DND-41 (cell line): Measurements from ENCODE around the gene TESMIN.

Experiments used
- ATAC-seq: fragments of 200-7000 bp; cut with Tn5 transposase; 3 replicates; pipeline ENCODE4 v1.9.1; 2021; ENCODE audit warnings: low read depth; ENCODE audit not compliant: insufficient read depth
- DNase-seq: peaks from one replicate; pipeline ENCODE4 v3.0.0-alpha.2; 2020
- H2AFZ ChIP-seq: 2 replicates; pipeline ENCODE4 v1.6.0; 2012; ENCODE audit warnings: low read depth, low read length
- H3K27ac ChIP-seq: 2 replicates; pipeline ENCODE4 v1.5.1; 2012; ENCODE audit warnings: low read length, inconsistent platforms
- H3K27me3 ChIP-seq: fragments of 200-600 bp; sonication (generic); 2 replicates; pipeline ENCODE4 v1.6.0; 2012; ENCODE audit warnings: low read length, mild to moderate bottlenecking, inconsistent platforms; ENCODE audit not compliant: insufficient read depth, poor library complexity
- H3K36me3 ChIP-seq: 2 replicates; pipeline ENCODE4 v1.5.1; 2012; ENCODE audit warnings: low read length, inconsistent platforms; ENCODE audit not compliant: insufficient read depth
- H3K4me1 ChIP-seq: 2 replicates; pipeline ENCODE4 v1.5.1; 2012; ENCODE audit warnings: mild to moderate bottlenecking, low read length; ENCODE audit not compliant: insufficient read depth
- H3K4me2 ChIP-seq: 2 replicates; pipeline ENCODE4 v1.6.0; 2012; ENCODE audit warnings: mild to moderate bottlenecking, moderate library complexity, low read length, inconsistent platforms; ENCODE audit not compliant: insufficient read depth
- H3K4me3 ChIP-seq, 2 experiments: fragments of 200-600 bp in 1 of 2; shearing (Covaris generic) in 1 of 2; 2 replicates each; pipeline ENCODE4 v1.5.1; 2012 to 2016; ENCODE audit warnings: inconsistent platforms in 2 of 2, low read length in 2 of 2, mild to moderate bottlenecking in 2 of 2, low read depth in 1 of 2, moderate library complexity in 1 of 2
- H3K79me2 ChIP-seq: 2 replicates; pipeline ENCODE4 v1.6.0; 2012; ENCODE audit warnings: low read length, inconsistent platforms; ENCODE audit not compliant: insufficient read depth
- H3K9ac ChIP-seq: 2 replicates; pipeline ENCODE4 v1.6.0; 2012; ENCODE audit warnings: low read depth, mild to moderate bottlenecking, inconsistent platforms, low read length, moderate library complexity
- H3K9me3 ChIP-seq: 2 replicates; pipeline ENCODE4 v1.5.1; 2012; ENCODE audit warnings: low read length, moderate library complexity, mild to moderate bottlenecking, inconsistent platforms; ENCODE audit not compliant: insufficient read depth, severe bottlenecking
- H4K20me1 ChIP-seq: 2 replicates; pipeline ENCODE4 v1.6.0; 2012; ENCODE audit warnings: low read length; ENCODE audit not compliant: insufficient read depth
- CTCF ChIP-seq: IDR thresholded peaks from 2 replicates; pipeline ENCODE4 v1.5.1; 2012; ENCODE audit warnings: borderline replicate concordance, low read length, moderate library complexity, mild to moderate bottlenecking; ENCODE audit not compliant: poor library complexity, severe bottlenecking; ENCODE audit errors: extremely low read depth
- EZH2 ChIP-seq: IDR thresholded peaks from 3 replicates; pipeline ENCODE4 v1.6.1; 2012; ENCODE audit warnings: borderline replicate concordance, low read depth, mild to moderate bottlenecking, moderate library complexity, low read length, inconsistent platforms; ENCODE audit not compliant: severe bottlenecking

TESMIN gene

DNA sequence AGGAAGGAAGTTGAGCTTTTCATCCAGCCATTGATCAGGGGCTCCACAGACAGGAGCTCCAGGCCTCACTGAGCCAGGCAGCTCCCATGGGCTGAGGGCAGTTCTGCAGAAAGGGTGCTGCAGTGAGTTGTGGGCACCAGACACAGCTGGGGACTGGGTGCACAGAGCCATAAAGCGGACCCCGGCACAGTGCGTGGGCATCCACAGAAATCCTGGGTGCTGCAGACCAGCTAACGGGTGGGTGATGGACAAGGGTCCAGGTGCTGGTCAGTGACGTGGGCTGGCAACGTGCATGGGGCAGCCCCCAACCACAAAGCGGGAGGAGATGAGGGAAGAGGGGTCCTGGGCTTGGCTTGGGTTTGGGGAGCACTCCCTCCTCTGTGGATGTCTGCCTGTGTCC lies 86.4 kb downstream of the TESMIN start:
- no peak overlapping the region for H3K4me3 ChIP-seq
- TF ChIP-seq CTCF: no peak
- no peak for TF ChIP-seq EZH2
- H3K4me1 ChIP-seq: no peaks in the 10 kb centered on the region
- H3K9ac ChIP-seq: no peak overlapping the region
- ATAC-seq: no peak
- H3K9me3 ChIP-seq: no peaks in the 10 kb centered on the region
- H3K27me3 ChIP-seq: no peaks in the 10 kb centered on the region
- no peaks in the 10 kb centered on the region for H3K79me2 ChIP-seq
- no peaks in the 10 kb centered on the region for H3K36me3 ChIP-seq
- no peaks in the 10 kb centered on the region for H4K20me1 ChIP-seq
- DNase-seq: no peak
- H2AFZ ChIP-seq: no peak overlapping the region
- H3K27ac ChIP-seq: no peak overlapping the region
- H3K4me2 ChIP-seq: no peak overlapping the region

DNA sequence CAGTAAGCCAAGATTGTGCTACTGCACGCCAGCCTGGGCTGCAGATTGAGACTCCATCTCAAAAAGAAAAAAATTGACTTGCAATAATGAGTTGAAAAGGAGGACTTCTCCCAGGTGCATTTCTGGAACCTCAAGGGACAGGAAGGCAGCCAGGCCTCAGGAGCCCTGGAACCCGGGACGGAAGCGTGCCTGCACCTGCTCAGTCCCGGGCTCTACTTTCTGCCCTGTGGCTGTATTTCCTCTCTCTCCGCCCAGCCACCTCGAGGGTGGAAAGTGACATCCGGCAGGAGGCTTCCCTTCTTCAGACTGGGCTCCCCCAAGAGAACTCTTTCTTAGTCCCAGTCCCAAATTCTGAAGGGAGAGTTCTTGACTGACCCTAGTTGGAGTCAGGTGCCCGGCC lies 87.2 kb downstream of the TESMIN start:
- no peak overlapping the region for H3K4me2 ChIP-seq
- no peaks in the 10 kb centered on the region for H3K79me2 ChIP-seq
- no peaks in the 10 kb centered on the region for H4K20me1 ChIP-seq
- H3K9me3 ChIP-seq: no peaks in the 10 kb centered on the region
- ATAC-seq (no peak), DNase-seq (no peak)
- no peak overlapping the region for H3K9ac ChIP-seq
- H2AFZ ChIP-seq: no peak overlapping the region
- H3K36me3 ChIP-seq: no peaks in the 10 kb centered on the region
- no peak overlapping the region for H3K27ac ChIP-seq
- H3K4me1 ChIP-seq: no peaks in the 10 kb centered on the region
- H3K27me3 ChIP-seq: no peaks in the 10 kb centered on the region
- TF ChIP-seq CTCF: no peak
- no peak for TF ChIP-seq EZH2
- no peak overlapping the region for H3K4me3 ChIP-seq

- no peaks in the 10 kb centered on the region for H3K9me3 ChIP-seq
- H3K4me1 ChIP-seq: no peaks in the 10 kb centered on the region
- TF ChIP-seq EZH2 (no peak), CTCF (no peak)
- H3K36me3 ChIP-seq: no peaks in the 10 kb centered on the region
- H3K27ac ChIP-seq: no peak overlapping the region
- H2AFZ ChIP-seq: no peak overlapping the region
- no peak overlapping the region for H3K4me3 ChIP-seq
- H3K9ac ChIP-seq: no peak overlapping the region
- no peak overlapping the region for H3K4me2 ChIP-seq
- H4K20me1 ChIP-seq: no peaks in the 10 kb centered on the region
- no peaks in the 10 kb centered on the region for H3K27me3 ChIP-seq
- DNase-seq (no peak), ATAC-seq (no peak)
- H3K79me2 ChIP-seq: no peaks in the 10 kb centered on the region
Measured at GRCh38 chr11:68663482-68664010, 87.8 kb downstream of the TESMIN start.
